CD4-positive, alpha-beta T cell (primary cell): Measurements from ENCODE around the gene TMEM54. TPM values are rescaled to one million over a fixed set of nuclear protein-coding genes. Genes with fewer than 3 reads are reported as not detected.

Experiments
- ATAC-seq: fragments of 200-7000 bp; cut with Tn5 transposase; one replicate; pipeline ENCODE4 v1.10.0; 2022; ENCODE audit warnings: mild to moderate bottlenecking; ENCODE audit not compliant: poor library complexity
- CTCF ChIA-PET: fragments of 350-600 bp; sonication (Branson Sonifier 250); formaldehyde crosslinking; loops from one replicate; lab custom pipeline; 2021; ENCODE audit warnings: antibody characterized with exemption, inconsistent platforms; lab: Charles Lee
- POLR2A ChIA-PET: fragments of 350-600 bp; sonication (Branson Sonifier 250); formaldehyde crosslinking; loops from one replicate; lab custom pipeline; 2021; ENCODE audit warnings: antibody characterized with exemption, inconsistent platforms; lab: Charles Lee
- DNase-seq, 14 experiments: peaks; one replicate each; pipeline ENCODE4 v3.0.0-alpha.2; 2013 to 2020; ENCODE audit warnings: mixed read lengths in 2 of 14
- H3K27ac ChIP-seq, 2 donors: one replicate each; pipeline versions ENCODE4 v1.5.1 to v1.7.0; 2013; ENCODE audit warnings: low read length in 2 of 2, low read depth in 1 of 2, mild to moderate bottlenecking in 1 of 2
- H3K27me3 ChIP-seq, 2 experiments: 1 replicate in 1 of 2; 2 replicates in 1 of 2; pipeline versions ENCODE4 v1.6.1 to v1.7.0; 2013; ENCODE audit warnings: low read length in 2 of 2, control low read depth in 1 of 2, mild to moderate bottlenecking in 1 of 2, moderate library complexity in 1 of 2; ENCODE audit not compliant: insufficient read depth in 2 of 2, control insufficient read depth in 1 of 2
- H3K36me3 ChIP-seq: one replicate; pipeline ENCODE4 v1.6.1; 2013; ENCODE audit warnings: low read length, control low read depth; ENCODE audit not compliant: insufficient read depth
- H3K4me1 ChIP-seq: one replicate; pipeline ENCODE4 v1.6.1; 2013; ENCODE audit warnings: low read length, control low read depth; ENCODE audit not compliant: insufficient read depth
- H3K4me3 ChIP-seq: one replicate; pipeline ENCODE4 v1.5.1; 2013; ENCODE audit warnings: mild to moderate bottlenecking, low read length, moderate library complexity
- H3K9me3 ChIP-seq, 2 experiments: 1 replicate in 1 of 2; 2 replicates in 1 of 2; pipeline versions ENCODE4 v1.6.1 to v1.7.0; 2013; ENCODE audit warnings: low read length in 2 of 2, mild to moderate bottlenecking in 2 of 2, control low read depth in 1 of 2, moderate library complexity in 1 of 2; ENCODE audit not compliant: control insufficient read depth in 1 of 2, insufficient read depth in 1 of 2
- H3K27ac Mint-ChIP-seq: one replicate; pipeline ENCODE4 v1.8.0; 2020; ENCODE audit warnings: mixed read lengths
- H3K27me3 Mint-ChIP-seq: one replicate; pipeline ENCODE4 v1.8.0; 2021; ENCODE audit warnings: mixed read lengths
- H3K36me3 Mint-ChIP-seq: one replicate; pipeline ENCODE4 v1.8.0; 2021; ENCODE audit warnings: low read depth, mixed read lengths
- H3K4me1 Mint-ChIP-seq: one replicate; pipeline ENCODE4 v1.8.0; 2021; ENCODE audit warnings: low read depth, mixed read lengths
- H3K4me3 Mint-ChIP-seq: one replicate; pipeline ENCODE4 v1.8.0; 2020; ENCODE audit warnings: mild to moderate bottlenecking, mixed read lengths
- H3K9me3 Mint-ChIP-seq: one replicate; pipeline ENCODE4 v1.8.0; 2020; ENCODE audit warnings: mixed read lengths
- intact Hi-C, 2 experiments: fragments of 100-400 bp; cut with DNase I in 1 of 2; cut with micrococcal nuclease in 1 of 2; formaldehyde crosslinking; loops; one replicate each; pipeline versions ENCODE4 v1.15.1 to v1.9.0; 2023 to 2025; cut with DNase I, micrococcal nuclease
- total RNA-seq, 174 experiments: library from RNA in 2 of 174; stranded (reverse) in 2 of 174; gene quantifications; one replicate each; pipeline ENCODE4 v1.2.3 and lab custom pipeline; 2021 to 2026
- TF ChIP-seq, protein P1 (sequence below): fragments of 200-600 bp; IDR thresholded peaks from one replicate; pipeline ENCODE4 v1.8.0; 2022; ENCODE audit warnings: antibody characterized with exemption, mild to moderate bottlenecking

Gene TMEM54
- total RNA-seq, 2 experiments from 2014 or later: not detected

DNA sequence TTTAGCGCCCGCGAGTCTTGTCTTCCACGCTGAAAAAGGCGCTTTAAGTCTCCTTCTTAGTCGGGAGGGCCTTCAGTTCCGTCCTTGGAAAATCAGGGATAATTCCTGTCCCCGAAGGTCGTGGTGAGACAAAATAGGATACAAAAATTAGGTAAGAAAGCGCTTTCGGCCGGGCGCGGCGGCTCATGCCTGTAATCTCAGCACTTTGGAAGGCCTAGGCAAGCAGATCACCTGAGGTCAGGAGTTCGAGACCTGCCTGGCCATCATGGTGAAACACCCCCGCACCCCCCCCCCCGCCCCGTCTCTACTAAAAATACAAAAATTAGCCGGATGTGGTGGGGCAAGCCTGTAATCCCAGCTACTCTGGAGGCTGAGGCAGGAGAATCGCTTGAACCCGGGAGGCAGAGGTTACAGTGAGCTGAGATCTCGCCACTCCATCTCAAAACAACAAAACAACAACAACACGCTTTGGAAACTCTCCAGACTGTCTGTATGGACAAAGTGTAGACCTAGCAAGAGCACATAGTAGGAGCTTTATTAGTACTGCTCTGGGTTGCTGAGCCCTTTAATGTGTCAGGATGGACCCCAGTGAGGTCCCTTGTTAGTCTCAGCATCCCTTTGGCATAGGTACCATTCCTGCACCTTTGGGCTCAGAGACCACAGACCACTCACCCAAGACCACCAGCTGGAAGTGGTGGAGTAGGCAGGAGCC, 790 bp upstream of the TMEM54 start:
- H3K27ac ChIP-seq: no peak overlapping the region
- peak overlapping the region; percentile 24 for H3K4me3 ChIP-seq
- intact Hi-C loops: no loop called here
- peaks cover 67% of the 10 kb centered on the region for H3K27me3 Mint-ChIP-seq
- H3K4me1 ChIP-seq: peaks cover 12% of the 10 kb centered on the region
- ATAC-seq (no peak), DNase-seq (no peak)
- peak overlapping the region; percentile 62 for H3K4me3 Mint-ChIP-seq
- H3K9me3 Mint-ChIP-seq: no peaks in the 10 kb centered on the region
- ChIA-PET CTCF (no interaction called here), POLR2A (no interaction called here)
- no peaks in the 10 kb centered on the region for H3K36me3 Mint-ChIP-seq
- peaks cover 30 to 38% of the 10 kb centered on the region in 2 experiments for H3K27me3 ChIP-seq
- H3K36me3 ChIP-seq: no peaks in the 10 kb centered on the region
- peaks cover 0 to 12% of the 10 kb centered on the region in 2 experiments for H3K9me3 ChIP-seq
- no peak overlapping the region for H3K27ac Mint-ChIP-seq
- peaks cover 4% of the 10 kb centered on the region for H3K4me1 Mint-ChIP-seq
- TF ChIP-seq, protein P1, sequence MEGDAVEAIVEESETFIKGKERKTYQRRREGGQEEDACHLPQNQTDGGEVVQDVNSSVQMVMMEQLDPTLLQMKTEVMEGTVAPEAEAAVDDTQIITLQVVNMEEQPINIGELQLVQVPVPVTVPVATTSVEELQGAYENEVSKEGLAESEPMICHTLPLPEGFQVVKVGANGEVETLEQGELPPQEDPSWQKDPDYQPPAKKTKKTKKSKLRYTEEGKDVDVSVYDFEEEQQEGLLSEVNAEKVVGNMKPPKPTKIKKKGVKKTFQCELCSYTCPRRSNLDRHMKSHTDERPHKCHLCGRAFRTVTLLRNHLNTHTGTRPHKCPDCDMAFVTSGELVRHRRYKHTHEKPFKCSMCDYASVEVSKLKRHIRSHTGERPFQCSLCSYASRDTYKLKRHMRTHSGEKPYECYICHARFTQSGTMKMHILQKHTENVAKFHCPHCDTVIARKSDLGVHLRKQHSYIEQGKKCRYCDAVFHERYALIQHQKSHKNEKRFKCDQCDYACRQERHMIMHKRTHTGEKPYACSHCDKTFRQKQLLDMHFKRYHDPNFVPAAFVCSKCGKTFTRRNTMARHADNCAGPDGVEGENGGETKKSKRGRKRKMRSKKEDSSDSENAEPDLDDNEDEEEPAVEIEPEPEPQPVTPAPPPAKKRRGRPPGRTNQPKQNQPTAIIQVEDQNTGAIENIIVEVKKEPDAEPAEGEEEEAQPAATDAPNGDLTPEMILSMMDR: no peak

DNA sequence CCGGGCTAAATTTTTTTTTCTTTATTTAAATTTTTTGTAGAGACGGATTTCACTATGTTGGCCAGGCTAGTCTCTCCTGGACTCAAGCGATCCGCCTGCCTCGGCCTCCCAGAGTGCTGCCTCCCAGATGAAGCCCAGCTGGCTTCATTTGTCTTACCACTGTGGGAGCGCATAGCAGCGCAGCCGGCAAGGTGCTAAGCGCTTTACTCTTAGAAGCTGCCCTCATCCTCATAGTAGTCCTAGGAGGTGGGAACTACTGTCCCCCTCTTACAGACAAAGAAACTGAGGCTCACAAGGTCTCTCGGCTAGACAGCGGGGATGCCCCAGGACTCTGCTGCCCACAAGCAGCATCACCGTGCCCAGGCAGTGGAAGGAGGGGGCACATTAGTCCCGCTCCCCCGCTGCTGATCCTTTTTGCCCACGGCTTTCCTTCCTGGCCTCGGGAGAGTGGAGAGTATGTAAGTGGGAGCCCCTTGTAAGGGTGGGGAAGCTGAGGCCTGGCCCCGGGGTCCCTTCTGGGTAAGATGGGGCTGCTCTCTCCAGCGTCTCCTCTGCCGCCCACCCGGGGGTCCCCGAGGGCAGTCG, 726 bp downstream of the TMEM54 start:
- Histone ChIP-seq H3K27ac (no peak overlapping the region), H3K36me3 (no peaks in the 10 kb centered on the region), H3K27me3 (peaks cover 30 to 53% of the 10 kb centered on the region in 2 experiments), H3K4me1 (peaks cover 12% of the 10 kb centered on the region), H3K4me3 (peak overlapping the region; percentile 25), H3K9me3 (peaks cover 0 to 12% of the 10 kb centered on the region in 2 experiments)
- POLR2A ChIA-PET: no interaction called here
- ATAC-seq (no peak), DNase-seq (no peak)
- intact Hi-C loops: no loop called here
- TF ChIP-seq, protein P1: no peak
- CTCF ChIA-PET: no interaction called here
- Mint-ChIP-seq H3K36me3 (no peaks in the 10 kb centered on the region), H3K9me3 (no peaks in the 10 kb centered on the region), H3K4me1 (peaks cover 10% of the 10 kb centered on the region), H3K4me3 (peak overlapping the region; percentile 51), H3K27ac (no peak overlapping the region), H3K27me3 (peaks cover 81% of the 10 kb centered on the region)

DNA sequence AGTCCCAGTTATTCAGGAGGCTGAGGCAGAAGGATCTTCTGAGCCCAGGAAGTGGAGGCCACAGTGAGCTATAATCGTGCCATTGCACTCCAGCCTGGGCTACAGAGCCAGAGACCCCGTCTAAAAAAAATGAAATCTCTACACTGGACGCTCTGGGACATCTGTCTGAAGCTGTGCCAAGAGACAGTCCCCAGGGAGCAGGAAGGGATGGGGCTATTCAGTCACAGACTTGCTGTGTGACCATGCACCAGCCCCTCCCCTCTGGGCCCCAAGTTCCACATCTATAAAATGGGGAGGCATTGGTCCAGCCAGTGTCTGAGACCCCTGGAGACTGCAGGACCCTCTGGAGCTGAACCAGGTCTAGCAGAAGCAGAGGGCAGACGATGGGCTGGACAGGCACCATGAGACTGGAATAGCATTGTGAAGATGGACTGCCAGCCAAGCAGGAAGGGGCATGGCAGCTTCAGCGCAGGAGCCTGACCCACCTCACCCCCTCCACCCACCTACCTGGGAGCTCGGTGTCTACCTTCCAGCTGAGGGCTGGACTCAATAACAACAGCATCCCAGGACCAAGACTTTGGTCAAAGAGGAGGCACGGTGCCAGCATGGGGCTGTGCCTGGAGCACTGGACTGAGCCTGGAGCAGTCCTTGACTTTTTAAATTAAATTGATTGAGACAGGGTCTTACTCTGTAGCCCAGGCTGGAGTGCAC, 1.4 kb downstream of the TMEM54 start:
- TF ChIP-seq, protein P1: no peak
- POLR2A ChIA-PET: no interaction called here
- DNase-seq: no peak
- ATAC-seq: no peak
- Histone ChIP-seq H3K9me3 (peaks cover 0 to 12% of the 10 kb centered on the region in 2 experiments), H3K4me3 (no peak overlapping the region), H3K4me1 (peaks cover 12% of the 10 kb centered on the region), H3K27me3 (peaks cover 30 to 56% of the 10 kb centered on the region in 2 experiments), H3K36me3 (no peaks in the 10 kb centered on the region), H3K27ac (no peak overlapping the region)
- no peaks in the 10 kb centered on the region for H3K9me3 Mint-ChIP-seq
- CTCF ChIA-PET: no interaction called here
- intact Hi-C loops: no loop called here
- peaks cover 80% of the 10 kb centered on the region for H3K27me3 Mint-ChIP-seq
- H3K36me3 Mint-ChIP-seq: no peaks in the 10 kb centered on the region
- no peak overlapping the region for H3K4me3 Mint-ChIP-seq
- peaks cover 10% of the 10 kb centered on the region for H3K4me1 Mint-ChIP-seq
- H3K27ac Mint-ChIP-seq: no peak overlapping the region
